ENCODE results near the gene ANP32B. TPM values are rescaled to one million over a fixed set of nuclear protein-coding genes. Genes with fewer than 3 reads are reported as not detected.
"Not testable (repeated sequence)": the region's sequence is repeated elsewhere in the genome, so short reads cannot be mapped to it uniquely, and the experiment has no call there.

ANP32B gene
- total RNA-seq, 1 donor from 2014 or later: 103 TPM

GRCh38 chr9:97991818-97992217, 8.7 kb downstream of the ANP32B start:
- DNase-seq (ENCODE audit: low spot score): no peak

- DNase-seq (ENCODE audit: low spot score): no peak
Measured at GRCh38 chr9:97992219-97992618, 9.1 kb downstream of the ANP32B start.

GRCh38 chr9:97993000-97993399, 9.9 kb downstream of the ANP32B start:
- DNase-seq (ENCODE audit: low spot score): no peak

GRCh38 chr9:97994703-97995102, 11.6 kb downstream of the ANP32B start:
- DNase-seq (ENCODE audit: low spot score): no peak

GRCh38 chr9:97996676-97997075, 13.5 kb downstream of the ANP32B start:
- DNase-seq (ENCODE audit: low spot score): not testable (repeated sequence)

- no peak for DNase-seq (ENCODE audit: low spot score)
Measured at GRCh38 chr9:97997330-97998276, 14.5 kb downstream of the ANP32B start.

GRCh38 chr9:98002808-98003207, 19.7 kb downstream of the ANP32B start:
- DNase-seq (ENCODE audit: low spot score): no peak

- no peak for DNase-seq (ENCODE audit: low spot score)
Measured at GRCh38 chr9:98006127-98006796, 23.1 kb downstream of the ANP32B start.

GRCh38 chr9:98007251-98007928, 24.2 kb downstream of the ANP32B start:
- no peak for DNase-seq (ENCODE audit: low spot score)

- DNase-seq (ENCODE audit: low spot score): no peak
Measured at GRCh38 chr9:98008764-98009163, 25.6 kb downstream of the ANP32B start.

GRCh38 chr9:98009437-98009836, 26.3 kb downstream of the ANP32B start:
- no peak for DNase-seq (ENCODE audit: low spot score)

GRCh38 chr9:98009936-98010335, 26.8 kb downstream of the ANP32B start:
- no peak for DNase-seq (ENCODE audit: low spot score)

GRCh38 chr9:98010445-98010844, 27.3 kb downstream of the ANP32B start:
- no peak for DNase-seq (ENCODE audit: low spot score)

- no peak for DNase-seq (ENCODE audit: low spot score)
Measured at GRCh38 chr9:98011122-98011521, 28.0 kb downstream of the ANP32B start.

GRCh38 chr9:98016137-98016680, 33.1 kb downstream of the ANP32B start:
- DNase-seq (ENCODE audit: low spot score): no peak

- DNase-seq (ENCODE audit: low spot score): no peak
Measured at GRCh38 chr9:98017306-98017705, 34.2 kb downstream of the ANP32B start.

GRCh38 chr9:98018347-98018746, 35.2 kb downstream of the ANP32B start:
- DNase-seq (ENCODE audit: low spot score): no peak

GRCh38 chr9:98019098-98019497, 36.0 kb downstream of the ANP32B start:
- DNase-seq (ENCODE audit: low spot score): no peak

- not testable (repeated sequence) for DNase-seq (ENCODE audit: low spot score)
Measured at GRCh38 chr9:98019869-98020268, 36.7 kb downstream of the ANP32B start.

GRCh38 chr9:98020476-98021145, 37.5 kb downstream of the ANP32B start:
- DNase-seq (ENCODE audit: low spot score): no peak

All from mesenteric fat pad (tissue), 1 donor.